ENCODE results near the gene BORCS5.

DNA sequence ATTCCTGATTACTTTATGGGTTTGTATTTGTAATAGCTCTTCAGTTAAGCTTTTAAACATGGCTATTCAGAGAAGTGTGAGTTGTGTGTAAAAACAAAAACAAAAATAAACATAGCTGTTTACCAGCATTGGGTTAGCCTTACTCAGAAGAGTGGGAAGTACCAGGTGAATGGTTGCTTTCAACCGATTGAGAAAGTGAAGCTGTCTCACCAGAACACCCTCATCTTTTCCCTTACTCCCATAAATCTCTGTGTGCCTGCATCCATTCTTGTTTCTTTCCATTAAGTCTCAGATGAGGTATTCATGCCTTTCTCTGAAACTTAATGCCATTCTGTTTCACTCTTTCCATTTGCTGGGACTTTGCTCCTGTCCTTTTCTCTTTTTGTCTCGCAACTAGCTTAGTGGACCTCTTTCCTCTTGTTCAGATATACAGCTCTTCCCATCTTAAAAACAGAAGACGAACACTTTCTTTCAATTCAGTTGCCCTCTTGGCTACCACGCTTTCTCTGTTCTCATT lies 10.7 kb downstream of the BORCS5 start:
- TF ChIP-seq, protein P1, sequence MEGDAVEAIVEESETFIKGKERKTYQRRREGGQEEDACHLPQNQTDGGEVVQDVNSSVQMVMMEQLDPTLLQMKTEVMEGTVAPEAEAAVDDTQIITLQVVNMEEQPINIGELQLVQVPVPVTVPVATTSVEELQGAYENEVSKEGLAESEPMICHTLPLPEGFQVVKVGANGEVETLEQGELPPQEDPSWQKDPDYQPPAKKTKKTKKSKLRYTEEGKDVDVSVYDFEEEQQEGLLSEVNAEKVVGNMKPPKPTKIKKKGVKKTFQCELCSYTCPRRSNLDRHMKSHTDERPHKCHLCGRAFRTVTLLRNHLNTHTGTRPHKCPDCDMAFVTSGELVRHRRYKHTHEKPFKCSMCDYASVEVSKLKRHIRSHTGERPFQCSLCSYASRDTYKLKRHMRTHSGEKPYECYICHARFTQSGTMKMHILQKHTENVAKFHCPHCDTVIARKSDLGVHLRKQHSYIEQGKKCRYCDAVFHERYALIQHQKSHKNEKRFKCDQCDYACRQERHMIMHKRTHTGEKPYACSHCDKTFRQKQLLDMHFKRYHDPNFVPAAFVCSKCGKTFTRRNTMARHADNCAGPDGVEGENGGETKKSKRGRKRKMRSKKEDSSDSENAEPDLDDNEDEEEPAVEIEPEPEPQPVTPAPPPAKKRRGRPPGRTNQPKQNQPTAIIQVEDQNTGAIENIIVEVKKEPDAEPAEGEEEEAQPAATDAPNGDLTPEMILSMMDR (conservative IDR thresholded peaks at IDR 0.05 in 1 of 2, IDR thresholded peaks at IDR 0.05 in 1 of 2; ENCODE audit: low read depth in 1 of 2, low read length in 2 of 2), result no peak
- TF ChIP-seq EZH2 (IDR thresholded peaks at IDR 0.05; ENCODE audit: low read length, missing control alignments), result no peak

Data from fibroblast of lung (primary cell).